Measurements from ENCODE around the gene ZNF618.

- TF ChIP-seq CTCF (IDR thresholded peaks at IDR 0.05): no peak
- no peak for TF ChIP-seq POLR2A (IDR thresholded peaks at IDR 0.05)
These were observed 147.9 kb downstream of the ZNF618 start for GRCh38 chr9:114023961-114024360.
